Right lobe of liver (tissue), 4 donors: ENCODE data around the gene SLC5A11.

Source experiments
- POLR2A ChIP-seq: fragments of 450-650 bp; IDR thresholded peaks from one replicate; pipeline ENCODE4 v1.6.1; 2017; ENCODE audit warnings: antibody characterized with exemption, mild to moderate bottlenecking
- TF ChIP-seq, protein P1 (sequence below), 4 donors: fragments of 200-600 bp in 3 of 4; fragments of 450-650 bp in 1 of 4; IDR thresholded peaks; one replicate each; pipeline versions ENCODE4 v1.5.1 to v1.8.0; 2016 to 2022; ENCODE audit warnings: antibody characterized with exemption in 4 of 4, mild to moderate bottlenecking in 2 of 4
- donor health status: DM: no; HTN: no; CAD: no.
- donor health status: DM: no; HTN: no; CAD: no.
- donor health status: DM: no; HTN: yes; CAD: no.

DNA sequence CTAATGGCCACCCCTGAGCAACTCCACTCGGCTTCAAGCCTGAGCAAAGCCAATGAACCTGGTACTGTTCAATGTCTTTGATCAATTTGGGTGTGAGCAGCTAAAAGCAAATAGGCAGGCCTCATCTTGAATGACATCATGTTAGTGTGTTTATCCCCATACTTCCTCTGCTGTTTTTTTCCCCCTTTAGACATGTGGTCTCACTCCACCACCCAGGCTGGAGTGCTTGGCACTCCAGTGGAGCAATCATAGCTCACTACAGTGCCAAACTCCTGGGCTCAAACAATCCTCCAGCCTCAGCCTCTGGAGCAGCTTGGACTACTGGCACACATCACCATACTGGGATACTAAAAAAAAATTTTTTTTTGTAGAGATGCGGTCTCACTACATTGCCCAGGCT is 94.0 kb downstream of the SLC5A11 start:
- TF ChIP-seq, protein P1, sequence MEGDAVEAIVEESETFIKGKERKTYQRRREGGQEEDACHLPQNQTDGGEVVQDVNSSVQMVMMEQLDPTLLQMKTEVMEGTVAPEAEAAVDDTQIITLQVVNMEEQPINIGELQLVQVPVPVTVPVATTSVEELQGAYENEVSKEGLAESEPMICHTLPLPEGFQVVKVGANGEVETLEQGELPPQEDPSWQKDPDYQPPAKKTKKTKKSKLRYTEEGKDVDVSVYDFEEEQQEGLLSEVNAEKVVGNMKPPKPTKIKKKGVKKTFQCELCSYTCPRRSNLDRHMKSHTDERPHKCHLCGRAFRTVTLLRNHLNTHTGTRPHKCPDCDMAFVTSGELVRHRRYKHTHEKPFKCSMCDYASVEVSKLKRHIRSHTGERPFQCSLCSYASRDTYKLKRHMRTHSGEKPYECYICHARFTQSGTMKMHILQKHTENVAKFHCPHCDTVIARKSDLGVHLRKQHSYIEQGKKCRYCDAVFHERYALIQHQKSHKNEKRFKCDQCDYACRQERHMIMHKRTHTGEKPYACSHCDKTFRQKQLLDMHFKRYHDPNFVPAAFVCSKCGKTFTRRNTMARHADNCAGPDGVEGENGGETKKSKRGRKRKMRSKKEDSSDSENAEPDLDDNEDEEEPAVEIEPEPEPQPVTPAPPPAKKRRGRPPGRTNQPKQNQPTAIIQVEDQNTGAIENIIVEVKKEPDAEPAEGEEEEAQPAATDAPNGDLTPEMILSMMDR (IDR thresholded peaks at IDR 0.05), result no peak
- no peak for TF ChIP-seq POLR2A
